HG03025 (cell line): Measurements from ENCODE around the gene SMPDL3A.

ENCODE experiments used
- ATAC-seq: cut with Tn5 transposase; IDR thresholded peaks from one replicate; pipeline ENCODE4 v1.9.1; 2021; ENCODE audit warnings: mild to moderate bottlenecking, moderate library complexity; ENCODE audit not compliant: unreplicated experiment, low FRiP score

SMPDL3A gene

GRCh38 chr6:122801397-122801796 is 12.3 kb downstream of the SMPDL3A start:
- no peak for ATAC-seq

DNA sequence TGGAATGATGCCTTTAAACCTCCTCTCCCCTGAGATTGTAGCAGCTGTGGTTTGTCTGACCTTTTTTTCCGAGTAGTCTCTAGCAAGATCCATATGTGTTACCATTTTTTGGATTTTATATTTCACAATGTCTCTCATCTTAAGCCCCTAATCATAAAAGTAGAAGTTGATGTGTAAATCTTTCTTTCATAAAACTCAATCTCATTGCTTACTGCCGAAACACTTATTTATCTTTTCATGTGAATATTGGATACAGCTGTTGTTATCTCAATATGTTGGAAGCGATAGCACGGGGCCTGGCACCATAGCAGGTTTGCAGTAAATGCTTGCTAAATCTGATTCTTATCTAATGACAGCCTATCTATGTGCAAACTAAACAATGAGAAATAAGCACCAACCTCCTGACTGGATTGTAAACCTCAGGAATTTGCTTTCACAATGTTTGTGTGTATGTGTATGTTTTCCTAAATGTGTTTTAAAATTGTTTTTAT is 14.2 kb downstream of the SMPDL3A start:
- no peak for ATAC-seq

- ATAC-seq, result no peak
These were observed 16.0 kb downstream of the SMPDL3A start for GRCh38 chr6:122804962-122805485.

DNA sequence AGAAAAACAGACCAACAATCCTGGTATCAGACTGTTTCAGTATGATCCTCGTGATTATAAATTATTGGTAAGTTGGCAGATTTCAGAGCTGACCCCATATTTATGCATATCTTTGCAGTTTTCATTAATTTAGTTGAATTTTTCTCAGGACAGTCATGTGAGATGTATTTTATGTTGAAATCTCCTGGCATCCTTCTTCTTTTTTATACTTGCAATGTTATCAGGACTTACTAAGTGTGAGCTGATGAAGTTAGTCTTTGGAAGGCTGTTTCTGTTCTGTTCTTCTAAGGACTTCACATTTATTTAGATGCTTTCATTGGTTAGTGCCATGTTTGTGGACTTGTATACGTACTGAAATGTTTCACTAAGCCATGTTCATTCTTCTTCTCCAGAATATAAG is 17.2 kb downstream of the SMPDL3A start:
- no peak for ATAC-seq

DNA sequence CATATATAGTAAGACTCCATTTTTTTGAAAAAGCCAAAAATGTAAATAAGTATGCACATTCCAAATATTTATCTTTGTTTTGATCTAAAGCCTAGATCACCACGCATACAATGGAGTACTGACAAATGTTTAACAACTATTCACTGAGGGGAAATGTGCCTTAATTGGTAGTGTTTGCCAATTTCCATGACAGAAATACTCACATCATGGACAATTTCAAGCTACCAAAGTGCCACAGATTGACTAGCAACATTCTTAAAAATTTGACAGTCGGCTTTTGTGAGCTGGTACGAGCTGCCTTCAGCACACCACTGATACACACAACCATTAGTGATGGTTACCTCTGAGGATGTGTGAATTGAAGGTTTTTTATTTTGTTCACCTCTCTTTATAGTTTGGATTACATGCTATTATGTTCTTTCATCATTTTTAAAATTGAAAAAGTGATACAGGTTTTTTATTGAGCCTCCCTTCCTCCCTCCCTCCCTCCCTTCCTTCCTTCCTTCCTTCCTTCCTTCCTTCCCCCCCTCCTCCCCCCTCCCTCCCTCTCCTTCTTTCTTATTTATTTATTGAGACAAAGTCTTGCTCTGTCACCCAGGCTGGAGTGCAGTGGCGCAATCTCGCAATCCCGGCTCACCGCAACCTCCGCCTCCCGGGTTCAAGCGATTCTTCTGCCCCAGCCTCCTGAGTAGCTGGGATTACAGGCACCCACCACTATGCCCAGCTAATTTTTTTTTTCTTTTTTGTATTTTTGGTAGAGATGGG is 19.2 kb downstream of the SMPDL3A start:
- ATAC-seq, result no peak

DNA sequence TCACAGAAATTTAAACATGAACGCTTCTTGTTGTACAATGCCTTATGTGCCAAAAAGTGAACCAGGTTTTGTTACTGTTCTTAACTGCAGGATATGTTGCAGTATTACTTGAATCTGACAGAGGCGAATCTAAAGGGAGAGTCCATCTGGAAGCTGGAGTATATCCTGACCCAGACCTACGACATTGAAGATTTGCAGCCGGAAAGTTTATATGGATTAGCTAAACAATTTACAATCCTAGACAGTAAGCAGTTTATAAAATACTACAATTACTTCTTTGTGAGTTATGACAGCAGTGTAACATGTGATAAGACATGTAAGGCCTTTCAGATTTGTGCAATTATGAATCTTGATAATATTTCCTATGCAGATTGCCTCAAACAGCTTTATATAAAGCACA is 19.9 kb downstream of the SMPDL3A start:
- ATAC-seq, result no peak

DNA sequence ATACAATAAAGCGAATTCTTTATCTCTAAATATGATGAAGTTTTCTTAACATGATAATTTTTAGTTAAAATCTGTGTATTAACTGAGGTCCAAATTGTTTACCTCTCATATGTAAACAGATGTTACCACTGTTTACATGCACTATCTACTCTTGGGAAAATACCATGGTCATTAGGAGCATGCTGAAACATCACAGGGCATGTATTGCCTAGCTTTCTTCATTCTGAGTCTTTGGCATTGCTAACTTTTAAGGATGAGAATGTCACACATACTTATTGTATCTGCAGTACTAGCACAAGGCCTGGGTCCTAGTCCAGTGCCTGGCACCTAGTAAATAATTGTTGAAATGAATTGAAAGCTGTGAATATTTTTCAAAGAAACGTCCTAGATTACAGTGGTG is 20.6 kb downstream of the SMPDL3A start:
- ATAC-seq, result no peak

- ATAC-seq, result no peak
These were observed 21.1 kb downstream of the SMPDL3A start for GRCh38 chr6:122810189-122810588.

- no peak for ATAC-seq
These were observed 28.3 kb downstream of the SMPDL3A start for GRCh38 chr6:122817358-122817757.

- no peak for ATAC-seq
These were observed 28.7 kb downstream of the SMPDL3A start for GRCh38 chr6:122817766-122818165.

DNA sequence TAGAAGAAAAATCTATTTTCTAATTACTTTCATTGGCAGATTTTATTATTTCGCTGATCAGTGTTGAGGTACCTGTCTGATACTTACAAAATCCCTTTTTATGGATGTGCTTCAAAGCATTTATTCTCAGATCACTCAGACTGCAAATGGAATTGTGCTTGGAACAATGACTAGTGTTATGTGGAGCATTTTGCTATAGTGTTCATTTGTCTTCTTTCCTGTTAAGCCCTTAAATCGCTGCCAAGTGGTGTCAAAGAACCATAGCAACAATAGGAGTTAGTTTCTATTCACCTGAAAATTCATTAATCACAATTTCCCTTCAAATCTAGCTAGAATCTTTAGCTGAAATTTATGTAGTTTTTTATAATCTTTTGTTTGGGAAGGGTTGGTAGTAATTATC is 29.8 kb downstream of the SMPDL3A start:
- no peak for ATAC-seq

GRCh38 chr6:122821095-122821494 is 32.0 kb downstream of the SMPDL3A start:
- no peak for ATAC-seq

- no peak for ATAC-seq
These were observed 36.1 kb downstream of the SMPDL3A start for GRCh38 chr6:122825163-122825562.

GRCh38 chr6:122829456-122829855 is 40.4 kb downstream of the SMPDL3A start:
- no peak for ATAC-seq

DNA sequence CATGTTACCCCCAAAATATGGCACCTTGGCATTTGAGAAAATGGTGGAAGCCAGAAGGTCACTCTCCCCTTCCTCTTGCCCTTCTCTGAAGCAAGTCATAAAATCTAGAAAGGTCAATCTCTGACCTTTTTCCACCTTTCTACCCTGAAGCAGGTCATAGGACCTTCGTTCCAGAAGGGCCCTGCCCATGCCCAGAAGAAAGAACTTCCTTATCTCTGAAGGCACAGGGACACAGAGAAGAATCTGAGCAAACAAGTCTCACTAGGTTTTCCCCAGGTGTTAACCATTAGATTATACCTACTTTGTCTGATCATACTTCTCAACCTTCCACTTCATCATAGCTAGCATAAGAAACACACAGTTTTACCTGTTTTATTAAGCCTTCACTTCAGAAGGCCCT is 42.5 kb downstream of the SMPDL3A start:
- no peak for ATAC-seq

GRCh38 chr6:122832459-122832858 is 43.4 kb downstream of the SMPDL3A start:
- ATAC-seq, result no peak

- no peak for ATAC-seq
These were observed 44.0 kb downstream of the SMPDL3A start for GRCh38 chr6:122833021-122833491.

DNA sequence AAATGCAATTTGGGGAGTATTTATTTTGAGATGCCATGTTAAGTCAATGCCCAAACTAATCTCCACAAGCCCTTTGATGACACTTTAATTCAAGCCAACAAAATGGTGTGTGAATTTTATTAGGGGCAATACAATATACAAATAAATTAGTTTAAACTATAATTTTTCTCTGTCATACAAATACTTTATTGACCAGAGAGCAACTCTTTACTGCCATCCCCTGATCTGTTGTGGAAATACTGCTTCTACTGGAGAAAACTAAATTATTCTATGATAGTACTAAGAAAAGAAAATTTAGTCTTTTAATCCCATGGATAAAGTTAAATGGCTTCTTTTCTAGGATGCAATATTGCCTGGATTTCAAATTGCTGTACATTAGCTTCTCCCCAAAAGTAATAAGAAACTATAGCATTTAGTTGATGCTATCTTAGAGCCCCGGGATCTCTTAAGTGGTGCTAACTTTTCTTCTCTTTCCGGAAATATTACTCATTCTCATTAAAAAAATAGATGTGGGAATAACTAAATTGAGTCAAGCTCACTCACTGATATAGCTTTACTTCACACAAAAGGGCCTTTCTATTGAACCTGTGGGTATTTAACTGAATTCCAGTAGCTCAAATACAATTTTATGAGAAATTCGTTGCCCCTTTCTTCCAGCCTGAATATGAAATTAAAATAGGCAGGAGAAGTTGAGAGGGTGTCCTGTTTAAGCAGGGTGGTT is 49.2 kb downstream of the SMPDL3A start:
- ATAC-seq, result no peak

GRCh38 chr6:122839472-122839871 is 50.4 kb downstream of the SMPDL3A start:
- ATAC-seq, result peak; percentile 87

GRCh38 chr6:122839906-122840305 is 50.8 kb downstream of the SMPDL3A start:
- no peak for ATAC-seq

DNA sequence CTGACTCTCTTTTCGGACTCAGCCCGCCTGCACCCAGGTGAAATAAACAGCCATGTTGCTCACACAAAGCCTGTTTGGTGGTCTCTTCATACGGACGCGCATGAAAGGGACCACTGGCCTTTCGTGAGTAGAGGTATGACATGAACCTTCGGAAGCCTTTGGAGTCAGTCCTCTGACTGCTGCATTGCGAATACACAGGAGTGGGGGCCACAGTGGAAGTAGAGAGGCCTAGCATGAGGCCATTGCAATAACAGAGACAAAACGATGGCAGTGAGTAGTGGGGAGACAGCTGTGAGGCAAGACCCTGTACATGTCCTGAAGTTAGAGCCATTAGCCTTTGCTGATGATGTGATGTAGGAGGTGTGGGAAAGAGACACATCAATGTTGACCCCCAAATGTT is 56.4 kb downstream of the SMPDL3A start:
- ATAC-seq, result no peak
